Adrenal gland (tissue), 12 donors: Measurements from ENCODE around the gene TRAF1. TPM values are rescaled to one million over a fixed set of nuclear protein-coding genes. Genes with fewer than 3 reads are reported as not detected.

Experiments
- DNase-seq, 7 donors: peaks; one replicate each; pipeline ENCODE4 v3.0.0-alpha.2; 2019 to 2020
- H3K27ac ChIP-seq, 5 donors: fragments of 200-600 bp; sonication (generic) in 4 of 5; 1 replicate in 3 of 5; 2 replicates in 2 of 5; pipeline versions ENCODE4 v1.5.1 to v1.8.0; 2016 to 2020; ENCODE audit warnings: mild to moderate bottlenecking in 1 of 5
- H3K27me3 ChIP-seq: fragments of 200-600 bp; 2 replicates; pipeline ENCODE4 v1.8.0; 2021
- H3K36me3 ChIP-seq, 2 donors: fragments of 200-600 bp; replicated peaks in 1 of 2; 1 replicate in 1 of 2; 2 replicates in 1 of 2; pipeline versions ENCODE4 v1.5.1 to v1.8.0; 2018 to 2022
- H3K4me1 ChIP-seq, 2 donors: fragments of 200-600 bp; replicated peaks in 1 of 2; 1 replicate in 1 of 2; 2 replicates in 1 of 2; pipeline versions ENCODE4 v1.5.1 to v1.8.0; 2018 to 2021
- H3K4me3 ChIP-seq, 4 donors: fragments of 200-600 bp; sonication (generic) in 3 of 4; one replicate each; pipeline ENCODE4 v1.5.1; 2016 to 2018
- H3K9me3 ChIP-seq, 3 donors: fragments of 200-600 bp; sonication (generic) in 1 of 3; replicated peaks in 1 of 3; 1 replicate in 2 of 3; 2 replicates in 1 of 3; pipeline versions ENCODE4 v1.5.1 to v1.8.0; 2016 to 2021
- CTCF ChIP-seq, 6 experiments: fragments of 450-650 bp in 4 of 6; fragments of 200-600 bp in 2 of 6; sonication (generic) in 1 of 6; IDR thresholded peaks; 1 replicate in 5 of 6; 2 replicates in 1 of 6; pipeline versions ENCODE4 v1.5.1 to v1.8.0; 2016 to 2021; ENCODE audit warnings: antibody characterized with exemption in 6 of 6, mild to moderate bottlenecking in 2 of 6, moderate library complexity in 1 of 6
- POLR2A ChIP-seq, 2 donors: fragments of 450-650 bp; IDR thresholded peaks; one replicate each; pipeline ENCODE4 v1.6.1; 2017; ENCODE audit warnings: antibody characterized with exemption in 2 of 2, mild to moderate bottlenecking in 2 of 2, moderate library complexity in 1 of 2
- WGBS, 4 donors: extraction: QIAGEN DNeasy Blood & Tissue Kit in 2 of 4; methylation state at CpG; one replicate each; pipeline versions ENCODE4 v1.1.5 to v1.1.7; 2013 to 2017; 5-methylcytosine and 5-hydroxymethylcytosine counted together
- intact Hi-C, 2 donors: fragments of 100-400 bp; cut with DNase I; formaldehyde crosslinking; loops; one replicate each; pipeline versions ENCODE4 v1.14.1 to v1.15.0; 2022 to 2023
- polyA plus RNA-seq, 3 donors: library from polyadenylated mRNA; stranded (reverse); fragments of 200-250 nt in 2 of 3; fragments of 350-450 nt in 1 of 3; fragmentation: Illumina TruSeq in 1 of 3; extraction: RNeasy Lipid Tissue Mini Kit (QIAGEN cat#74804) in 1 of 3; gene quantifications; one replicate each; pipeline ENCODE4 v1.2.3, GENCODE V29; 2013 to 2014
- total RNA-seq, 9 donors: library from RNA; depleted of rRNA in 4 of 9; stranded (reverse); fragments of >200 nt in 4 of 9; fragments of 120-200 nt in 1 of 9; fragmentation: NEBNext Ultra II Directional in 1 of 9; extraction: Animal tissue kit (Norgen Biotek cat#: 25700) in 1 of 9; gene quantifications; one replicate each; pipeline versions ENCODE4 v1.1.0 to v1.2.4, GENCODE V29; 2013 to 2023
- donor health status: healthy with polysubstance abuse.
- donor health status: Bipolar disorder and iron deficiency.
- donor health status: DM: yes; HTN: yes; CAD: no.
- donor health status: DM: no; HTN: no; CAD: no.
- donor health status: DM: no; HTN: no; CAD: no.
- donor health status: DM: yes; HTN: yes; CAD: no.

TRAF1 gene
- total and polyA plus RNA-seq, 12 donors: 1.6 to 42.7 (median 7.0) TPM

- Histone ChIP-seq H3K36me3 (peaks cover 0 to 33% of the 10 kb centered on the region in 2 donors), H3K4me3 (no peak overlapping the region), H3K27me3 (no peaks in the 10 kb centered on the region), H3K4me1 (peaks cover 0 to 15% of the 10 kb centered on the region in 2 donors), H3K27ac (peak overlapping the region in 1 of 5 donors; percentile 30), H3K9me3 (no peaks in the 10 kb centered on the region)
- 79 to 86% (median 82%) methylated on average over 5 of the region's 5 CpGs for WGBS, 4 donors
- no peak for DNase-seq
- no peak for TF ChIP-seq CTCF (IDR thresholded peaks at IDR 0.05)
- TF ChIP-seq POLR2A (IDR thresholded peaks at IDR 0.05): no peak
- intact Hi-C loops: no loop called here
These were observed 60.8 kb downstream of the TRAF1 start for GRCh38 chr9:120865809-120866208.

DNA sequence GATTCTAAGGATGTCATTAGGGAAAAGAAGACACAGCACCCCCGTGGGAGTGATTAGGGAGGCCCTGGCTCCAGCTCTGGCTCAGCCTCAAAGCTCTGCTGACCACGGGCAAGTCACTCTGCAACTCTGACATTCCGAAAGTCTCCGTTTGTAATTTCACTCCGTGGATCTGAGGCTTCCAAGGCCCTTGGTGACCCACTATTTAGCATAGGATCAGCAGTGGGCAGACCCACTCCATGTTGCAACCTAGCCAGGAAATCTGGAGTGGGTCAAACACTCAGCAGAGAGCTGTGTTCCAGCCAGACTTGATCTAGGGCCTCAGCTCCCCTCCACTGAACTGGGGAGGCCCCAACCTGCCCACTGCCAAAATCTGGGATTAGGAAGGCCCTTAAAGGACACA, 61.4 kb downstream of the TRAF1 start:
- no peaks in the 10 kb centered on the region for H3K9me3 ChIP-seq
- peak overlapping the region in 1 of 5 donors; percentile 30 for H3K27ac ChIP-seq
- 54 to 78% (median 66%) methylated on average over 5 of the region's 5 CpGs for WGBS, 4 donors
- H3K4me3 ChIP-seq: no peak overlapping the region
- intact Hi-C loops: no loop called here
- peaks cover 0 to 39% of the 10 kb centered on the region in 2 donors for H3K36me3 ChIP-seq
- DNase-seq: no peak
- H3K4me1 ChIP-seq: peaks cover 0 to 15% of the 10 kb centered on the region in 2 donors
- TF ChIP-seq POLR2A (IDR thresholded peaks at IDR 0.05) (no peak), CTCF (IDR thresholded peaks at IDR 0.05) (no peak)
- no peaks in the 10 kb centered on the region for H3K27me3 ChIP-seq

- H3K4me3 ChIP-seq: no peak overlapping the region
- H3K9me3 ChIP-seq: no peaks in the 10 kb centered on the region
- H3K4me1 ChIP-seq: peaks cover 0 to 13% of the 10 kb centered on the region in 2 donors
- no peaks in the 10 kb centered on the region for H3K27me3 ChIP-seq
- 87 to 95% (median 93%) methylated on average over 5 of the region's 5 CpGs for WGBS, 4 donors
- no peak for DNase-seq
- H3K27ac ChIP-seq: no peak overlapping the region
- TF ChIP-seq CTCF (IDR thresholded peaks at IDR 0.05) (no peak), POLR2A (IDR thresholded peaks at IDR 0.05) (no peak)
- intact Hi-C loops: no loop called here
- H3K36me3 ChIP-seq: peaks cover 0 to 44% of the 10 kb centered on the region in 2 donors
These were observed 61.9 kb downstream of the TRAF1 start for GRCh38 chr9:120864719-120865118.

GRCh38 chr9:120863833-120864232, 62.8 kb downstream of the TRAF1 start:
- Histone ChIP-seq H3K27me3 (no peaks in the 10 kb centered on the region), H3K27ac (no peak overlapping the region), H3K36me3 (peaks cover 0 to 48% of the 10 kb centered on the region in 2 donors), H3K9me3 (no peaks in the 10 kb centered on the region), H3K4me1 (peaks cover 0 to 6% of the 10 kb centered on the region in 2 donors), H3K4me3 (no peak overlapping the region)
- whole genome bisulfite sequencing, 4 donors: 80 to 95% (median 91%) methylated on average over 5 to 7 of the region's 7 CpGs
- TF ChIP-seq CTCF (IDR thresholded peaks at IDR 0.05) (no peak), POLR2A (IDR thresholded peaks at IDR 0.05) (no peak)
- intact Hi-C loops: no loop called here
- no peak for DNase-seq
